Endothelial cell of umbilical vein (primary cell): Measurements from ENCODE around the gene IWS1.

Source experiments
- EZH2 ChIP-seq: IDR thresholded peaks from 2 replicates; pipeline ENCODE4 v1.6.1; 2012; ENCODE audit warnings: borderline replicate concordance, low read depth, mild to moderate bottlenecking, moderate library complexity, low read length, inconsistent platforms; ENCODE audit not compliant: severe bottlenecking
- FOS ChIP-seq: IDR thresholded peaks from 2 replicates; pipeline ENCODE4 v1.6.1; 2011; ENCODE audit warnings: mild to moderate bottlenecking, low read length, moderate library complexity, borderline replicate concordance; ENCODE audit not compliant: insufficient read depth
- GATA2 ChIP-seq: IDR thresholded peaks from 2 replicates; pipeline ENCODE4 v1.7.0; 2011; ENCODE audit warnings: low read depth, mild to moderate bottlenecking, moderate library complexity, mixed read lengths, low read length; ENCODE audit not compliant: insufficient read length, insufficient read depth
- JUN ChIP-seq: IDR thresholded peaks from 2 replicates; pipeline ENCODE4 v1.6.1; 2011; ENCODE audit warnings: borderline replicate concordance, low read depth; ENCODE audit not compliant: insufficient read length, insufficient read depth
- MYC ChIP-seq: IDR thresholded peaks from one replicate; pipeline ENCODE4 v1.6.1; 2011; ENCODE audit warnings: mild to moderate bottlenecking, low read depth, low read length
- POLR2A ChIP-seq: IDR thresholded peaks from 2 replicates; pipeline ENCODE4 v1.6.1; 2012; ENCODE audit warnings: low read depth, mild to moderate bottlenecking, control low read depth, low read length
- POLR2AphosphoS5 ChIP-seq: IDR thresholded peaks from 2 replicates; pipeline ENCODE4 v1.6.1; 2012; ENCODE audit warnings: low read depth, mild to moderate bottlenecking, control low read depth, low read length, moderate library complexity; ENCODE audit not compliant: insufficient read depth
- TF ChIP-seq, protein P1 (sequence below), 2 donors: IDR thresholded peaks; 1 replicate in 1 of 2; 2 replicates in 1 of 2; pipeline ENCODE4 v1.5.1; 2011; ENCODE audit warnings: low read length in 2 of 2, mild to moderate bottlenecking in 2 of 2, moderate library complexity in 2 of 2, control low read depth in 1 of 2, inconsistent platforms in 1 of 2, low read depth in 1 of 2; ENCODE audit not compliant: insufficient read depth in 1 of 2; ENCODE audit errors: extremely low read depth in 1 of 2
- TF ChIP-seq, protein P2 (sequence below): IDR thresholded peaks from 2 replicates; pipeline ENCODE4 v1.6.1; 2011; ENCODE audit not compliant: insufficient read depth, insufficient read length

DNA sequence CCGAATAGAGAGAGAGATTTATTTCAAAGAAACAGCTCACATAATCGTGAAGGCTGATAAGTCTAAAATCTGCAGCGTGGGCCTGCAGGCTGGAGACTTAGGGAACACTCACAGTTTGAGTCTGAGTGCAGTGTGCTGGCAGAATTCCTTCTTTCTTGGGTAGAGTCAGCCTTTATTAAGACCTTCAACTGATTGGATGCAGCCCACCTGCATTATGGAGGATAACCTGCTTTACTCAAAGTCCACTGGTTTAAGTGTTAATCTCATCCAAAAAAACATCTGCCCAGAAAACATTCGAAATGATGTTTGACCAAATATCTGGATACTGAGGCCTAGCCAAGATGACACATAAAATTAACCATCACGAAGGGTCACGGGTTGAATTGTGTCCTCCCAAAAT lies 91.8 kb downstream of the IWS1 start:
- TF ChIP-seq, protein P1, sequence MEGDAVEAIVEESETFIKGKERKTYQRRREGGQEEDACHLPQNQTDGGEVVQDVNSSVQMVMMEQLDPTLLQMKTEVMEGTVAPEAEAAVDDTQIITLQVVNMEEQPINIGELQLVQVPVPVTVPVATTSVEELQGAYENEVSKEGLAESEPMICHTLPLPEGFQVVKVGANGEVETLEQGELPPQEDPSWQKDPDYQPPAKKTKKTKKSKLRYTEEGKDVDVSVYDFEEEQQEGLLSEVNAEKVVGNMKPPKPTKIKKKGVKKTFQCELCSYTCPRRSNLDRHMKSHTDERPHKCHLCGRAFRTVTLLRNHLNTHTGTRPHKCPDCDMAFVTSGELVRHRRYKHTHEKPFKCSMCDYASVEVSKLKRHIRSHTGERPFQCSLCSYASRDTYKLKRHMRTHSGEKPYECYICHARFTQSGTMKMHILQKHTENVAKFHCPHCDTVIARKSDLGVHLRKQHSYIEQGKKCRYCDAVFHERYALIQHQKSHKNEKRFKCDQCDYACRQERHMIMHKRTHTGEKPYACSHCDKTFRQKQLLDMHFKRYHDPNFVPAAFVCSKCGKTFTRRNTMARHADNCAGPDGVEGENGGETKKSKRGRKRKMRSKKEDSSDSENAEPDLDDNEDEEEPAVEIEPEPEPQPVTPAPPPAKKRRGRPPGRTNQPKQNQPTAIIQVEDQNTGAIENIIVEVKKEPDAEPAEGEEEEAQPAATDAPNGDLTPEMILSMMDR (IDR thresholded peaks at IDR 0.05; ENCODE audit: extremely low read depth in 1 of 2, insufficient read depth in 1 of 2, low read depth in 1 of 2, low read length in 2 of 2), result no peak
- TF ChIP-seq POLR2A, result no peak
- TF ChIP-seq POLR2AphosphoS5, result no peak
- TF ChIP-seq EZH2, result no peak
- TF ChIP-seq JUN, result no peak
- TF ChIP-seq, protein P2, sequence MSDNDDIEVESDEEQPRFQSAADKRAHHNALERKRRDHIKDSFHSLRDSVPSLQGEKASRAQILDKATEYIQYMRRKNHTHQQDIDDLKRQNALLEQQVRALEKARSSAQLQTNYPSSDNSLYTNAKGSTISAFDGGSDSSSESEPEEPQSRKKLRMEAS, result no peak
- TF ChIP-seq MYC, result no peak
- no peak for TF ChIP-seq FOS
- TF ChIP-seq GATA2, result no peak
